H54 (cell line): ENCODE data around the gene MTX2.
A peak's percentile ranks its signal among the peaks of the same experiment; 100 is the strongest.

Source experiments
- DNase-seq: peaks from one replicate; pipeline ENCODE4 v3.0.0; 2011; ENCODE audit warnings: low spot score, mixed read lengths; ENCODE audit not compliant: insufficient read length
- FAIRE-seq: peaks from 3 replicates; lab custom pipeline; 2011; peaks lifted over from hg19 to GRCh38; lab: Jason Lieb, UNC
- POLR2A ChIP-seq: IDR thresholded peaks from 2 replicates; pipeline ENCODE4 v1.6.1; 2011; ENCODE audit warnings: low read depth, mild to moderate bottlenecking, low read length

MTX2 gene

GRCh38 chr2:176269319-176270099 lies at the start of gene MTX2:
Gene MTX2 (plus strand): TSS chr2:176269442. CDS start chr2:176269630, 188 bp downstream.
- FAIRE-seq, result peak; percentile 57
- DNase-seq, result peak; percentile 72
- peak; percentile 80 for TF ChIP-seq POLR2A

GRCh38 chr2:176227874-176228273 lies 41.4 kb upstream of the MTX2 start:
- FAIRE-seq (no peak), DNase-seq (no peak)
- no peak for TF ChIP-seq POLR2A

DNA sequence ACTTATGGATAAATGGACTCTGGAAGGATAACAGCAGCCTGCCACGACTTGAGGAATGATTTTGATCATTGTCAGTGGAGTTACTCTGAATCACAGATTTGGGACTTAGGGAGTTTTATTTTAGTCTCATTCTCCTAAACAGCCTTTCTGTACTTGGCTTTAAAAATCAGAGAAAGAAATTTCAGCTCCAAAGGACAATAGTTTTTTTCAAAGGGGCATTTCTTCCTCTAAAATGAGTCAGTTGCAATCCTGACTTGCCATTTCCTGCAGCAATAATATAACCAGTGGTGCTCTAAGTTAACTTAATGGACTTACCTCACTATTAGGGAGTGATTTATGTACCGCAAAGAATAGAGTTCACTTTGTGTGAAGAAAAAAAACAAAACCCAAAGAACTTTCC lies 35.1 kb upstream of the MTX2 start:
- DNase-seq (peak; percentile 4), FAIRE-seq (no peak)
- no peak for TF ChIP-seq POLR2A

- TF ChIP-seq POLR2A, result no peak
- DNase-seq (no peak), FAIRE-seq (no peak)
These were observed 34.3 kb upstream of the MTX2 start for GRCh38 chr2:176234940-176235339.

DNA sequence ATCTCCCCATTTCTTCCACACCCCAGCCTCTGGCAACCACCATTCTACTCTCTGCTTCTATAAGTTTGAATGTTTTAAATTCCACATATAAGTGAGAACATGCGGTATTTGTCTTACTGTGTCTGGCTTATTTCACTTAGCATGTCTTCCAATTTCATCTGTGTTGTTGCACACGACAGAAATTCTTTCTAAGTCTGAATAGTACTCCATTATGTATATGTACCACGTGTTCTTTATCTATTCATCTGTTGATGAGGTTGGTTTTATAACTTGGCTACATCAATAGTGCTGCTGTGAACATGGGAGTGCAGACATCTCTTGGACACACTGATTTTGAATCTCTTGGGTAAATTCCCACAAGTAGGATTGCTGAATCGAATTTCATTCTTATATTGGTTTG lies 31.8 kb upstream of the MTX2 start:
- DNase-seq (no peak), FAIRE-seq (no peak)
- TF ChIP-seq POLR2A, result no peak

GRCh38 chr2:176239031-176239430 lies 30.2 kb upstream of the MTX2 start:
- DNase-seq, result no peak
- TF ChIP-seq POLR2A, result no peak
- FAIRE-seq, result no peak

- no peak for TF ChIP-seq POLR2A
- no peak for DNase-seq
- no peak for FAIRE-seq
These were observed 28.9 kb upstream of the MTX2 start for GRCh38 chr2:176240301-176240700.

GRCh38 chr2:176242276-176242675 lies 27.0 kb upstream of the MTX2 start:
- FAIRE-seq, result no peak
- no peak for TF ChIP-seq POLR2A
- no peak for DNase-seq

DNA sequence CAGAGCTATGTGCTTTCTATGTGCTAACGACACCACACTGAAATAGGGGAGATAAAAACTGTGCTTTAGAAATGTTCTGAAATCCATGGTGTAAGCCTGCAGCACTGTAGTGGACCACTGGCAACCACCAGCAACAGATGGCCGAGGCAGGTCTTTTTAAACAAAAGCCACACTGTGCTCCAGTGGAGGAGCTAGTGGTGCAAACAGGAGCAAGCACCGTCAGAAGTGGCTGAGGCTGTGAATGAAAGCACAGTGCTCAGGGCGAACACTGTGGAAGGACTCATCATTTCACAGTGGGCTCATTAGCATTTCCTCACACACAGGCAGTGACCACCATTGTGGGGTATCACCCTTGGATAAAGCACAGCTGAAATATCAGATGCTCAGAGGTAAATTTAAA lies 22.9 kb upstream of the MTX2 start:
- DNase-seq (no peak), FAIRE-seq (no peak)
- no peak for TF ChIP-seq POLR2A

DNA sequence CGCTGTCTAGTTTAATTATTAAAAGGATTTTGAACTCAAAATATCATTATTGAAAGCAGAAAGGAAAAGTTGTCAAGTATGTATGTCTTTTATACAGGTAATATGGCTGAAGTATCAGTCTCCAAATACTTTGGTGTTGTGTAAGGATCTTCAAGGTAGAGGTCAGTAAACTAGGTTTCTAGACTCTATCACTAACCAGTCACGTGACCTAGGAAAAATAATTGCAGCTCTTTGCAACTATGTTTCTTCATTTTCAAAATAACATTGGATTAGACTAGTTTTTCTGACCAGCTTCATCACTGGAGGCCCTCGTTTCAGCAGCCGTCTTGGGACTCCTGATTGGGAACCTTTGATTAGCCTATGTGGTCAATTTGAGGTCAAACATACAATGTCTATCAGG lies 21.4 kb upstream of the MTX2 start:
- no peak for DNase-seq
- no peak for TF ChIP-seq POLR2A
- FAIRE-seq, result no peak

DNA sequence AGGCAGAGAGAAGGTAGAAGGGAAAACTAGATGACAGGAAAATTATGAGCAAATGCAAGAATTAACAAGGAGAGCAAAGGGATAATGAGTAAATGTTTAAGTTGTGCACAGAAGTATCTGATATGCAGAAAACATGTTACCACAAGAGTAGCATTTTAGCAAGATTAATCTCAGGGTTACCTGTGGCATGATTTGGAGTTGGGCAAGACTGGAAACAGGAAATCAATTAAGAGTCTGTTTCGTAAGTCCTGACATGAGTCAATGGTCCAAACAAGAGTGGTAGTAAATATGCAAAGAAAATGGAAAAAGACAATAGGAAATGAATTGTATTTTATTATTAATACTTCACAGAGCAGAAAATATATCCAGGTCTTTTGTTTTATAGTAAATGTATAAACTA lies 17.3 kb upstream of the MTX2 start:
- no peak for TF ChIP-seq POLR2A
- DNase-seq, result no peak
- FAIRE-seq, result no peak

DNA sequence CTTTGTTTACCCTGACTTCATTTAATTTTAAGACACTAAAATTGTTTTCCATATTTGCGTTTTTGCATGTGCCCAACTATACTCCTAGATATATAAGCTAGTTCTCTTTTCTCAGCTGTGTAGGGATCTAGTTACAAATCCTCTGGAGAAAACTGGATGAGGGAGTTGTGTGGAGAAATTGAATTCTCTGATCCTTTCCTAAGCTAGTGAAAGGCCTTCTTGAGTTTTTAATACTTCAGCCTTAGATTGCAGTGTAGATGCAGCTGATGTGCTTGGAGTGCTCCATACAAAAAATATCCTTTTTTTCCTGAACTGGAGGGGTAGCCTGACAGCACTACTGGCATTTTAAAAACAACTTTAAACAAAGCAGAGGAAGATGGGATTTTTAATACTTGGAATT lies 8.6 kb upstream of the MTX2 start:
- DNase-seq (no peak), FAIRE-seq (no peak)

DNA sequence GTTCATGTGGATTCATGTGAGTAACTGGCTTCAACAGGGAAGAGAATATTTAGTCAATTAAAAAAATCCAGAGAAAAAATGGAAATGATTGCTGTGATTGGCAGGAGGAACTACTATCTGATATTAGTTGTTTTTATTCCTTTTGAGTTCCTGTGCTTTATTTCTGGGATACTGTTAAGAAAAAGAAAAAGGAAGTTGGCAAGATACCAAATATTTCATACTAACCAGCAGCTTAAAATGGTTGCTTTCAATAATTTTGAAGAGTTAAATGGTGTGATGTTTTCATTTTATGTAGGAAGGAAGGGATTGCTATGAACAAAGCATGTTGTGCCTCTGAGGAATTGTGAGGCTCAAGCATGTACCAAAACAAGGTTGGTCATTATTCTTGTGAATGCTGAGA lies 8.1 kb upstream of the MTX2 start:
- no peak for DNase-seq
- TF ChIP-seq POLR2A, result no peak
- no peak for FAIRE-seq

More for the DNA sequence above, 8.6 kb upstream of the MTX2 start:
- TF ChIP-seq POLR2A, result no peak

- DNase-seq (no peak), FAIRE-seq (no peak)
- TF ChIP-seq POLR2A, result no peak
These were observed 295 bp upstream of the MTX2 start for GRCh38 chr2:176268976-176269318.

- FAIRE-seq (no peak), DNase-seq (no peak)
- TF ChIP-seq POLR2A, result no peak
These were observed 983 bp downstream of the MTX2 start for GRCh38 chr2:176270100-176270750.
